Renal cortical epithelial cell (primary cell): ENCODE results near the gene LRMDA. TPM values are rescaled to one million over a fixed set of nuclear protein-coding genes. Genes with fewer than 3 reads are reported as not detected.
"Not testable (repeated sequence)": the region's sequence is repeated elsewhere in the genome, so short reads cannot be mapped to it uniquely, and the experiment has no call there.

Experiments
- DNase-seq: peaks from one replicate; pipeline ENCODE4 v3.0.0-alpha.2; 2011; ENCODE audit warnings: low read depth
- total RNA-seq: library from RNA; depleted of rRNA; stranded (reverse); fragments of >200 nt; gene quantifications from 2 replicates; pipeline ENCODE4 v1.2.3, GENCODE V29; 2014

The LRMDA gene
- total RNA-seq, 1 donor from 2014 or later = 11.7 TPM

DNA sequence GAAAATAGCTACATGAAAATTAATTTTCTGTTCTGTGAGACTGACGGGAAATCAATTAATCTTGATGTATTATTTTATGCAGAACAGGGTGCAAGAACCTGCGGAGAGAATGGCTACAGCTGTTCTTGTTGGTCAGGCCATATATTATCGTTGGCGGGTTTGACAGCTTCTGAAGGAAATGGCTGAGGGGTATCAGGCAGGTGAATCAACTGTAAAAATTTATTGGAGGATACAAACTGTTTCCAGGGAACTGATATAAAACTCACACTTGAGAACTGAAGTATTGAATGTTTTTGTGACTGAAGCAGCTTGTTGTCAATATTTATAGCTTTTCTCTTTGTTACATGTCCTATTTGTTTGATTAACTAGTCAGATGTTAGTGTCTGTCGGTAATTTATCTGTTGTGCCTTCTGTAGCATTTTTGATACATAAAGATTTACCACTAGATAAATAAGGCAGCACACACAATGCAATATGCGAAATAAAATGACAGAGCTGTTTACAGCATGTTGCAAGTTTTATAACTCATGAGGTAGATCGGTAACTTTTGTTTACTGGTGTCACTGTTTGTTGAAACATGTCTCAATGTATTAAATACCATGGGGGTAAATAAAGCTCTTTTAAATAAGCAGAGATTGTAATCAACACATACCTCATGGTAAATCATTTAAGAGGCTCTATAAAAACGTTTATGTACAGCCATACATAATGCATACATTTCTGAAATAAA, 308.2 kb downstream of the LRMDA start:
- no peak for DNase-seq

DNA sequence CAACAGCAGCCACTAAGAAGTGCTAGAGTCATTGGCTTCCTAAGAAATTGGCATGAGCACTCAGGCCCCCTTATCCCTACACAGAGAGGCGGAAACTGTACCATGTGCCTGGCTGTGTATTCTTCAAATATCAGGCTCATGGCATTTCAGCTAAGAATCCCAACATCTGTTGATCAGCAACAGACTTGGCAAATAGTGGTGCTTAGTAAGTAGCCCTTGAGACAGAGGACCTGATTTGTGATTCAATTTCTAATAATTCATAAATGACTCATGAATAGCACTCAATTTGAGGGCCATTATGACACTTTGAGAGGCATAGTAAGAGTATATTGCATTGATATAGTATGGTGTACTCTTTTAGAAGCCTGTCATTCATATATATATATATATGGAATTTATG, 309.1 kb downstream of the LRMDA start:
- no peak for DNase-seq

DNA sequence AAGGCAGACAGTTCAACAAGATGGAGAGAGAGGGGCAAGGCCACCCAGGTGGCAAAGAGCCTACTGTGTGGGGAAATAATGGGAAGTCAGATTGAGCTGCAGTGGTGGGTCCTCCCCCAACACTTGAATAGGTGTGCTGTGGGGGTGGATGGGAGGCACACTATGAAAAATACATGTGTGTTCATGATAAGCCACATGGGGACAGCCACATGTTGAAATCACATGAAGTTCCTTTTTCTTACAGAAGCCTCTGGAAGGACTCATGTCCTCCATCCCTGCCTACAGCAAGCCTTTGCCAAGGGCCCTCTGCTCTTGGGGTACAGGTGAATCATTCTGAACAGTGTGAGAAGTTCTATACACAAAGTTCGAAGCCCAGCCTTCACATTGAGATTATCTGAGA, 310.9 kb downstream of the LRMDA start:
- DNase-seq = no peak

DNA sequence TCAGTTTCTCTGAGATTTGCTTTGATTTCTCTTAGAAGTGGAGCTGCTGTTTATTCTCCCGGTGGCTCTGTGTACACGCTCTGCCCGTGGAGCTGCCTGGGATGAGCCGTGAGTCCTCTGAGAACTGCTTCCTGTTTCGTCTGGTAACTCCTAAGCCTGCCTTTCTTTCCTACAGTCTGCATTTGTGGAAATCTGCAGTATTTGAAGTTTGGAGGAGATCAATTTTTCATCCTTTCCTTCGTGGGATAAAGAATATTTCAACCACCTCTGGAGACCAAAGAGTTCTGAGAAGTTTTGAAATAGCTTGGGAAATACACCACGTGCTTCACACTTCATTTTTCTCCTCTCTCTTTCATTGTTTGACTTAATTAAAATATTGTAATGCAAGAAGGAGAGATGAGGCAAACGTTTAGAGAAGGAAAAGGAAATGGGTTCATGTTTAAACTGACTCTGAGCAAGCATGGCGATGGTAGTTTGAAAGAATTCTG, 311.9 kb downstream of the LRMDA start:
- no peak for DNase-seq

DNA sequence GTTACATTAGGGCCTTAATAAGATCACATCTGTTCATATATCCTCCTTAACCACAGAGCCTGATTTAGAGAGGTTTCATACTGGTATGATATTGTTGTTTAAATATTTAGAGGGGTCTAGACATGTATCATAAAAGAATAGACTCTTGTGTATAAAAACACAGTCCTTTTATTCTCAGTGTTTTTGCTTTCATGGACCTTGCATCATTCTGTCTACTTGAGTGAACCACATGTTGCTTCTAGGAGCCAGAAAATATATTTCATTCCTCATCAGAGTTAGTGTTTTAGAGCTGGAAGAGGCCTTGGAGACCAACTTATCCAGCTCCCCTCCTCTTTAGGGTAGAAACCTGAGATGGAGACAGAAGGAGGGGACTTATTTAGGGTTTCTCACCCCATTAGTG, 312.8 kb downstream of the LRMDA start:
- DNase-seq = no peak

DNA sequence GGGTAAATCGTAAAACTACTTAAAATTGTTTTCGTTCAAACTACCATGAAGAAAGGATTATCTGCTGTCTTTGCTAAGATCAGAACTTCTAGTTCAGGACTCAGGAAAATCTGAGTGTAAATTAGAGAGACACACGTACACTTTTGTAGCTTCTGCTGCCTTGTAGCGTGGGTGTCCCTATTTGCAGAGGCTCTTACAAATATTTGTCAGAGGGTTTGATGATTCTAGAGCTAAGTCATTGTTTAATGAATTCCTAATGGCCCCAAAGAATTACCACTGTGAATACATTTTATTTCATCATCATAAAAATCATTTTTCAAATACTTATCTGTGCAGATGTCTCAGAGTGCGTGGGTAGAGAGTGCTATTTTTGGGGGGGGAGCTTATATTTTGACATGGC, 314.9 kb downstream of the LRMDA start:
- no peak for DNase-seq

DNA sequence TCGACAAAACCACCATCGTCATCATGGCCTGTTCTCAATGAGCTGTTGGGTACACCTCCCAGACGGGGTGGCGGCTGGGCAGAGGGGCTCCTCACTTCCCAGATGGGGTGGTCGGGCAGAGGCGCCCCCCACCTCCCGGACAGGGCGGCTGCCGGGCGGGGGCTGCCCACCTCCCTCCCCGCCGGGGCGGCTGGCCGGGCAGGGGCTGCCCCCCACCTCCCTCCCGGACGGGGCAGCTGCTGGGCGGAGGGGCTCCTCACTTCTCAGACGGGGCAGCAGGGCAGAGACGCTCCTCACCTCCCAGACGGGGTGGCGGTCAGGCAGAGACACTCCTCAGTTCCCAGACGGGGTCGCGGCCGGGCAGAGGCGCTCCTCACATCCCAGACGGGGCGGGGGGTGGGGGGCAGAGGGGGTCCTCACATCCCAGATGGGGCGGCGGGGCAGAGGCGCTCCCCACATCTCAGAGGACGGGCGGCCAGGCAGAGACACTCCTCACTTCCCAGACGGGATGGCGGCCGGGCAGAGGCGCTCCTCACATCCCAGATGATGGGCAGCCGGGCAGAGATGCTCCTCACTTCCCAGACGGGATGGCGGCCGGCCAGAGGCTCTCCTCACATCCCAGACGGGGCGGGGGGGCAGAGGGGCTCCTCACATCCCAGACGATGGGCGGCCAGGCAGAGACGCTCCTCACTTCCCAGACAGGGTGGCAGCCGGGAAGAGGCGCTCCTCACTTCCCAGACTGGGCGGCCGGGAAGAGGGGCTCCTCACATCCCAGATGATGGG, 318.9 kb downstream of the LRMDA start:
- DNase-seq = not testable (repeated sequence)

DNA sequence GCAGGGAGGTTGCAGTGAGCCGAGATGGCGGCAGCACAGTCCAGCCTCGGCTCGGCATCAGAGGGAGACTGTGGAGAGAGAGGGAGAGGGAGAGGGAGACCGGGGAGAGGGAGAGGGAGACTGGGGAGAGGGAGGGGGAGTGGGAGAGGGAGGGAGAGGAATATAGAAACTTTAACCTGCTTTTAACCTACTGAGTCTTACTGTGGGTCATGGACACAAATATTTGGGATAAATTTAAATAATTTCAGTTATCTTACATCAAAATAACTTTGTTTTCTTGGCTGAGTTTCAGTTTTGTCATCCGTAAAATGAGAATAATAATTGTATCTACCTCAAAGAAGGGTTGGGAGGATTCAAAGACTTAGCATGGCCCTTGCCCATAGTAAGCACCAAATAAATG, 319.8 kb downstream of the LRMDA start:
- DNase-seq = no peak

DNA sequence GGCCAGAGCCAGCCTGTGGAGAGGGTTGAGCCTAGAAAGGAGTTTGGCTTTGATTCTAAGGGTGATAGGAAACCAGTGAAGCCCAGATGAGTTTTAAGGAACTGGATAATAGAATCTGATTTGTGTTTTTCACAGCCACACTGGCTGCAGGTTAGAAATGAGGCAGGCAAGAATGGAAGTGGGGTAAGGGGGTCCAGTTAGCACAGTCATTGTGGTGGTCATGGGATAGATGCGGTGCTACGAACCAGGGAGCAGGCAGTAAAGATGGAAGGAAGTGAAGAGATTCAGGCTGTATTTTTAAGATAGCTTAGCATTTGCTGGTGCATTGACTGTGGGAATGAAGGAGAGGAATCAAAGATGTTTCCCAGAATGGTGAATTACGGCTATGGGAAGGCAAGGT, 322.2 kb downstream of the LRMDA start:
- DNase-seq = no peak

DNA sequence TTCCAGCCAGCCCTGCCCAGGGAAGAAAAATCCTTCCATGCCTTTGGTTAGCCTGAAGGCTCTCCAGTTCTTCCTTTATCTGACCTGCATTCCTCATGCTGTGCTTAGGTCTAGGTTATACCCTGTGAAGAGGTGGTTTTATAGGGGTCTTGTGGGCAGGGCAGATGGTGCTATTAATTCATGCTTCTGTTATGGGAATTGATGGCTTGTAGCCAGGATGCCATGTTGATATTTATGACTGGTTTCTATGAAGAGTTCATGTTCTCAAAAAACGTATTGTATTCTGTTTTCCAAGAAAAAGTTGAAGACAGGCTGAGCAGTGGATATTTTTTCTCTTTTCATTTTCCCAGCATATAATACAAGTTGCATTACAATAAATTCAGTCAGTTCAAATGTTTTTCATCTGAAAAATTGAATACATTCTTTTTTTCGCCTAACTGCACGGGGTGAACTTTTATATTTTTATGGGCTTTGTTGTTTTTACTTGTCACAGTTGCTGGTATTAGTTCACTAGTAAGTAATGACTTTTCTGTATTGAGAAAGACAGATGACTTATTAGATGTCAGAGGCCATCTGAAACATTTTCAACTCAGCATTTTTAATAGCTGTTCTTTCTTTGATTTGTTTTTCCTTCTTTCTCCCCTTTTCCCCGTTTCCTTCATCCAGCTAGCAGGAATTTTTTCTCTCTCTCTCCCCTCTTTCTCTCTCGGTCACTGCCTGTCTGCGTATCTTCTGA, 322.8 kb downstream of the LRMDA start:
- no peak for DNase-seq

DNA sequence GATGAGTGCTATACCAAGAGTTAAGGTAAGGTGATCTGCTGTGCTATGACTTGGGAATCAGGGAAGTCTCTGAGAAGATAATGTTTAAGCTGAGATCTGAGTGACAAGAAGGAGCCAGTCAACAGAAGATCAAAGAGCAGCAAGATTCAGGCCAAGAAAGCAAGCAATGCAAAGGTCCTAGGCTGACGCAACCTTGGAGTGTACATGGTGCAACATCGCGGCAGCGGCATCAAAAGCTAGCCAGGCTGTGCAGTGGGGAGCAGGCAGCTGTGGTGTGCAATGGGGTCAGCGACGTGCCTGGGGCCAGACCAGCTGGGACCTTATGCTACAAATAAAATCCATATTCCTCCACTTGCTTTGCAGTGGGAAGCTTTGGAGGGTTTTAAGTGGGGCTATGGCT, 324.1 kb downstream of the LRMDA start:
- peak; percentile 27 for DNase-seq

DNA sequence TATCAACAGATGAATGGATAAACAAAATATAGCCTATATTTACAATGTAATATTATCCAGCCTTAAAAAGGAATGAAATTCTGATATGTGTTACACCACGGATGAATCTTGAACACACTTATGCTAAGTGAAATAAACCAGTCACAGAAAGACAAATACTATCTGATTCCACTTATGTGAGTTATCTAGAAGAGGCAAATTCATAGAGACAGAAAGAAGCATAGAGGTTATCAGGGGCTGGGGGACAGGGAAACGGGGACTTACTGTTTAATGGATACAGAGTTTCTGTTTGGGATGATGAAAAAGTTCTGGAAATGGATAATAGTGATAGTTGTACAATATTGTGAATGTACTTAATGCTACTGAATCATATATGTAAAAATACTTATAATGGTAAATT, 329.9 kb downstream of the LRMDA start:
- no peak for DNase-seq

DNA sequence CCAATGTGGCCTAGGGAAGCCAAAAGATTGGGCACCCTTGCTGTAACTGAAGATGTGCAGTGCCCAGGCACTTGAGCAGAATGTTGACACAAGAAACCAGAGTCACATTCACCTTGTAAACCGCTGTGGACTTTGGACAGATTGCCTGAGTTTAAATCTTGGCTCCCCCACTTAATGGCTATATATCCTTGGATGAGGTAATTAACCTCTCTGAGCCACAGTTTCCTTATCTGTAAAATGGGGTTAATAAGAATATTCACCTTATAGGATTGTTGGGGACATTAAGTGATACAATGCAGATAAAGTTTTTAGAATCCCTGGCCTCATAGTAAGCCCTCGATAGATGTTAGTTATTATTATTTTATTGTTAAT, 331.0 kb downstream of the LRMDA start:
- no peak for DNase-seq

DNA sequence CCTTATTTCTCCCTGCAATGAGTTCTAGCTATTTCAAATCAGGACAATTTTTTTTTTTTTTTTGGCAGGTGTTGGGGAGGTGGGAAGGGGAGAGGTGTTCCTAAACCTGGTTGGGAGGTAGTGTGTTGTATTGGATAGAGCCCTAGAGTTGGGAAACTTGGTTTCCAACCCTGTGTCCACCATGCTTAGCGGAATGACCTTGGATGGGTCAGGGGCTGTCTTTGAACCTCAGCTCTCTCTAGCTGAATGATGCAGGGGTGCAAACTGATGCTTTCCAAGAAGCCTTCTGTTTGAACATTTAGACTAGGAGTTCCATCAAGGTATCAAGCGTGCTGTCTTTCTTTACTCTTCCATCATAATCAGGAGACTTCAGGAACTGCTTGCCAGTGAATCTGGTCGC, 332.2 kb downstream of the LRMDA start:
- DNase-seq = no peak

DNA sequence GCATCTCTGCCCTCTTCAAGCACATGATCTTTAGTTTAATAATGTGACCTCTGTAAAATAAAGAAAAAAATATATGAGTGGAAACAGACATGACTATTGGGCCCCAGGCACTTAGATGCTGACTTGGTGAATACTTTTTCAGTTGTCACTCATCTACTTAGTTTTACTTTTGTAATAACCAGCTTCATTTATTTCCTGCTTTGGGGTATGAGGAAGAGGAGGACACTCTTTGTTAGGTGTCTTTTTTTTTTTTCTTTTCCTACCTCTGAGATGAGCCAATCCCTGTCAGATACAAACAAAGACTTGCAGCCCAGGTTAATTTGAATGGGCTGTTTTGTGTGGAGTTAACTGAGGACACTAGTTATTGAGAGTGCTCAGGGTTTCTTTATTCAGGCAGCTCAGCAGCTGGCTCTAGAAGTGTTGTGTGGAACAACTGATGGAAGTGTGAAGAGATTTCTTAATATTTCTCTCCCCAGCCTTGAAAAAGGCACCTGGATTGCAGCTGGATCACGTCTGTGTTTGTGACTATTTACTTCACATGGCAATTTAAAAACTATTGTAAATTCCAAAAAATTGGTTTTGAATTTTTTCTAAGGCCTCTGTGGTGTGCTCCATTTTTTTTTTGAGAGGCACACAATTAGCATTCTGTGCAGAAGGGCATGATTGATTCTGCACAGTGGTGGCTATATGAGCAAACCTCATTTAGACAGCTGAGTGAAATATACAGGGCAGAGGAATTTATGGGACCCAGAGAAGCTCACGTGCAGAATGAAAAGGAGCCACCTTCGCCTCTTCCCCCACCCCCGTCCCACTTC, 333.8 kb downstream of the LRMDA start:
- DNase-seq = no peak

DNA sequence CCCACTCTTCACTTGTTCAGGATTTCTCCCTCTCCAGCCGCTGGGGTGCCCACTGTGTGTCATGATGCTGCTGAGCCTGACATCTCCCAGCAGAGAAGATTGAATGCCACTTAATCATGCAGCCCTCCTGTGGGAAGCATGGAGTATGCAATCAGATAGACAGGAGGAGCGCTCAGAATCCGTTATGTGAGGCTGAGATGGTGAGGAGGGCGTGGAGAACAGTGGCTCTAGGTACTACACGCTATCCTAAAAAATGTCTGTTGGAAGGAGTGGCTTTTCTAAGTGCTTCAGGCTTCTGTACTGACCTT, 334.3 kb downstream of the LRMDA start:
- no peak for DNase-seq

DNA sequence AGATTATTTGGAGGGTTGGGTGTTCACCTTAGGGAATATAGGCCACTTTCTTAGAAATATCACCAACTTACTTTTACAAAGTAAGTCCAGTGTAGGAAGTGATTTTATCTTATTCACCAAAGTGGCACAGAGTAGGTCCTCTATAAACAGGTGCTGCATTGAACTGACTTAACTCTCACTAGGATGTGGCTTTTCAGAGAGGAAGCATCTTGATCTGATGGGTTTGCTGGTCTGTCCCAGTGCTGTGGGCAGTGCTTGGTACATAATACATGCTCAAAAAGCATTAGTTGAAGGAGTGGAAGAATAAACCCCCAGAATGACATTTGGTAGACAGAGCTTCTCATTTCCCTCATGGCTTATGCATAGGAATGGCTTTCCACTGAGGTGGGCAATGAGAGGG, 334.7 kb downstream of the LRMDA start:
- no peak for DNase-seq

DNA sequence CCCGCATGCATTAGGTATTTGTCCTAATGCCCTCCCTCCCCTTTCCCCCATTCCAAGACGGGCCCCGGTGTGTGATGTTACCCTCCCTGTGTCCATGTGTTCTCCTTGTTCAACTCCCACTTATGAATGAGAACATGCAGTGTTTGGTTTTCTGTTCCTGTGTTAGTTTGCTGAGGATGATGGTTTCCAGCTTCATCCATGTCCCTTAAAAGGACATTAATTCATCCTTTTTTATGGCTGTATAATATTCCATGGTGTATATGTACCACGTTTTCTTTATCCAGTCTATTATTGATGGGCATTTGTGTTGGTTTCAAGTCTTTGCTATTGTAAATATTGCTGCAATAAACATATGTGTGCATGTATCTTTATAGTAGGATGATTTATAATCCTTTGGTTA, 335.3 kb downstream of the LRMDA start:
- DNase-seq = not testable (repeated sequence)

DNA sequence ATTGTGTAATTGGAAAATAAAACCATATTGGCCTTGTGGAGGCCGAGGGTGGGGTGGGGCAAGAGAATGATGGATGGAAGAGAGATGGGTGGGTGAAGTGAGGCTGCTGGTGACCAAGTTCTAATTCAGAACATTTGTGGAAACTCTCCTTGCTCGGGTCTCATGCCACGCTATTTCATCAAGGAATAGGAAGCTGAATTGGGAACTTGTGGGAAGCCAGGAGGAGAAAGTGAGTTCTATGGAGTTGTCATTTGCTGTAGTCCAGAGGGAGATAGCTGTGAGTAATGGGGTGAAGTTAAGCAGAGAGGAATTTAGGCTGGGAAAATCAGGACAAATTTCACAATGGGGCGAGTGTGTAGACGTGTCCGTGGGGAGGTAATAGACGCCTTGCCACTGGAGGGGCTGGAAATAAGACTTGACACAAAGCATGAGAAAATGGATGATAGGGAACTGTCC, 339.2 kb downstream of the LRMDA start:
- no peak for DNase-seq

DNA sequence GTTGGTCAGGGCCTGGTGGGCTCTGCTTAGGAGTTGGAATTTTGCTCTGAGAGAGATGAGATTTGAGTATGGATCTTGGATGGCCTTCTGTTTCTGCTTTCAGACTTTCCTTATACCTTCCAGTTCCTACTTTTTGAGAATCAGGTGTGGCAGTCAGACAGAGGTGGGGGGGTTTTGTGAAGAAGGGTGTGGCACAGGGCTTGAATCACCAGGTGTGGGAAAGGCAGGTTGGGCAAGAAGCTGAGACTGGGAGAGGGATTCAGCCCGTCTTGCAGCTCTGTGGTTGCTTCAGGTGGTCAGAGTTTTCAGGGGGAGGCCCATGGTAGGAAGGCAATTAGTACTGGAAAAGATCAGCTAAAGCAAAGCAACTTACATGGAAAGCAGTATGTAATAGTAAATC, 340.2 kb downstream of the LRMDA start:
- DNase-seq = no peak

DNA sequence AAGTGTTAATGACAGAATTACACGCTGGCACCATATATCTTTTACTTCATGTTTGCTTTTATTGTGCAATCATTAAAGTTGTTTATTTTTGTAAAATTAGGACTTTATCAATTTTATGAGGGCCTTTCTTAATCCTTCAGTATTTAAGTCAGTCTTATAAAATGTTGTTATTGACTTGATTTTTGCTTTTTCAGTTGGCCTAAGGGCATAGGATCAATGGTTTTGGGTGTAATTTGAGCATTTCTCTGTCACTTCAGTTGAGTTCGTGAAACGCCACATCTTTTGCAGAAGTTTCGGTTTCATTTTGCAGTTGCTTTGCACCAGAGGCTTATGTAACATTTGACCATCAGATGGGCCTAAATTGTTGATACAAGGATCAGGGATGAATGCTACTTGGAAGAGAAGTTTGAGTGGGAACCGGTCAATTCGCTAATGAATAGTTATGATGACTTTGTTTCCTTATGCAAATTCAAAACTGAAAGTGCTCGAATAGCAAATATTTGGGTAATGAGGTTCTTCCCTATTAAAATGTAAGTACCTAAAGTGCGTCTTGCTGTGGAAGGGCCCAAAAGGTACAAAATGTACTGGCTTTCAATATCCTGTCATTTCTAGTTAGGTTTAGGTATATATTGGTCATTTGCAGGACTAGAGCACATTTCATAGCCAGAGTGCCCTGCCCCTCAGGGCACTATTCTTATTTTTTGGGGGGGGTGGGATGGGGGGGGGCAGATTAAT, 340.9 kb downstream of the LRMDA start:
- DNase-seq = no peak
